Osteoblast (primary cell): Measurements from ENCODE around the gene PBLD. TPM values are rescaled to one million over a fixed set of nuclear protein-coding genes. Genes with fewer than 3 reads are reported as not detected.

Experiments used
- DNase-seq: peaks from one replicate; pipeline ENCODE4 v3.0.0; 2011; ENCODE audit warnings: low spot score, mixed read lengths; ENCODE audit not compliant: insufficient read length; ENCODE audit errors: missing footprints
- H2AFZ ChIP-seq: 2 replicates; pipeline ENCODE4 v1.6.0; 2011; ENCODE audit warnings: mild to moderate bottlenecking, low read length
- H3K27ac ChIP-seq: 2 replicates; pipeline ENCODE4 v1.5.1; 2011; ENCODE audit warnings: mild to moderate bottlenecking, low read depth, low read length, moderate library complexity
- H3K27me3 ChIP-seq: 2 replicates; pipeline ENCODE4 v1.6.0; 2012; ENCODE audit warnings: mild to moderate bottlenecking, control low read depth, inconsistent platforms, low read length, moderate library complexity; ENCODE audit not compliant: insufficient read depth
- H3K36me3 ChIP-seq: 2 replicates; pipeline ENCODE4 v1.5.1; 2011; ENCODE audit warnings: mild to moderate bottlenecking, low read length, control low read depth, moderate library complexity; ENCODE audit not compliant: insufficient read depth
- H3K4me1 ChIP-seq: 2 replicates; pipeline ENCODE4 v1.5.1; 2011; ENCODE audit warnings: mild to moderate bottlenecking, low read length, control low read depth, moderate library complexity; ENCODE audit not compliant: insufficient read depth
- H3K4me2 ChIP-seq: 2 replicates; pipeline ENCODE4 v1.6.0; 2011; ENCODE audit warnings: mild to moderate bottlenecking, low read length; ENCODE audit not compliant: insufficient read depth
- H3K4me3 ChIP-seq: fragments of 200-600 bp; sonication (generic); 3 replicates; pipeline ENCODE4 v1.5.1; 2012; ENCODE audit warnings: mild to moderate bottlenecking, low read length, inconsistent platforms; ENCODE audit not compliant: insufficient read depth
- H3K79me2 ChIP-seq: 2 replicates; pipeline ENCODE4 v1.6.0; 2012; ENCODE audit warnings: mild to moderate bottlenecking, low read length, control low read depth, inconsistent platforms; ENCODE audit not compliant: insufficient read depth
- H3K9me3 ChIP-seq: 2 replicates; pipeline ENCODE4 v1.5.1; 2011; ENCODE audit warnings: low read depth, low read length, control low read depth
- H4K20me1 ChIP-seq: 2 replicates; pipeline ENCODE4 v1.6.0; 2012; ENCODE audit warnings: mild to moderate bottlenecking, low read length, control low read depth; ENCODE audit not compliant: insufficient read depth
- CTCF ChIP-seq: IDR thresholded peaks from 2 replicates; pipeline ENCODE4 v1.5.1; 2011; ENCODE audit warnings: mild to moderate bottlenecking, low read depth, low read length, moderate library complexity; ENCODE audit errors: extremely low read depth
- total RNA-seq: library from RNA; depleted of rRNA; stranded (reverse); fragments of >200 nt; gene quantifications from 2 replicates; pipeline ENCODE4 v1.2.3, GENCODE V29; 2012

The PBLD gene
- total RNA-seq, 1 donor = 13.4 TPM

GRCh38 chr10:68271196-68271882 lies 61.4 kb downstream of the PBLD start:
- H3K4me2 ChIP-seq = no peak overlapping the region
- no peaks in the 10 kb centered on the region for H4K20me1 ChIP-seq
- TF ChIP-seq CTCF = no peak
- no peak overlapping the region for H2AFZ ChIP-seq
- no peaks in the 10 kb centered on the region for H3K79me2 ChIP-seq
- DNase-seq = no peak
- no peaks in the 10 kb centered on the region for H3K27me3 ChIP-seq
- no peak overlapping the region for H3K4me3 ChIP-seq
- peaks cover 3% of the 10 kb centered on the region for H3K4me1 ChIP-seq
- H3K9me3 ChIP-seq = no peaks in the 10 kb centered on the region
- no peaks in the 10 kb centered on the region for H3K36me3 ChIP-seq
- H3K27ac ChIP-seq = no peak overlapping the region

- H3K4me1 ChIP-seq = peaks cover 3% of the 10 kb centered on the region
- no peak overlapping the region for H3K4me3 ChIP-seq
- H2AFZ ChIP-seq = no peak overlapping the region
- no peaks in the 10 kb centered on the region for H3K27me3 ChIP-seq
- H3K4me2 ChIP-seq = no peak overlapping the region
- no peaks in the 10 kb centered on the region for H3K9me3 ChIP-seq
- TF ChIP-seq CTCF = no peak
- H3K79me2 ChIP-seq = no peaks in the 10 kb centered on the region
- H4K20me1 ChIP-seq = no peaks in the 10 kb centered on the region
- H3K36me3 ChIP-seq = no peaks in the 10 kb centered on the region
- no peak overlapping the region for H3K27ac ChIP-seq
- no peak for DNase-seq
Measured at GRCh38 chr10:68269562-68270290, 63.0 kb downstream of the PBLD start.

GRCh38 chr10:68261132-68261856 lies 71.4 kb downstream of the PBLD start:
- no peaks in the 10 kb centered on the region for H3K9me3 ChIP-seq
- H4K20me1 ChIP-seq = no peaks in the 10 kb centered on the region
- no peak overlapping the region for H3K27ac ChIP-seq
- no peaks in the 10 kb centered on the region for H3K4me1 ChIP-seq
- H3K36me3 ChIP-seq = no peaks in the 10 kb centered on the region
- peaks cover 4% of the 10 kb centered on the region for H3K27me3 ChIP-seq
- no peak for DNase-seq
- no peak overlapping the region for H3K4me2 ChIP-seq
- no peak overlapping the region for H2AFZ ChIP-seq
- no peak for TF ChIP-seq CTCF
- no peak overlapping the region for H3K4me3 ChIP-seq
- no peaks in the 10 kb centered on the region for H3K79me2 ChIP-seq

- Histone ChIP-seq H3K4me3 (no peak overlapping the region), H3K36me3 (no peaks in the 10 kb centered on the region), H3K79me2 (no peaks in the 10 kb centered on the region), H3K27me3 (peaks cover 14% of the 10 kb centered on the region), H2AFZ (no peak overlapping the region), H3K4me1 (no peaks in the 10 kb centered on the region), H3K4me2 (no peak overlapping the region), H4K20me1 (no peaks in the 10 kb centered on the region), H3K9me3 (no peaks in the 10 kb centered on the region), H3K27ac (no peak overlapping the region)
- no peak for TF ChIP-seq CTCF
- no peak for DNase-seq
Measured at GRCh38 chr10:68253346-68253745, 79.4 kb downstream of the PBLD start.
